Small intestine (tissue), 7 donors: Measurements from ENCODE around the gene SPHK2. TPM values are rescaled to one million over a fixed set of nuclear protein-coding genes. Genes with fewer than 3 reads are reported as not detected.

ENCODE experiments used
- DNase-seq, 2 donors: peaks; one replicate each; pipeline versions ENCODE4 v3.0.0 to v3.0.0-alpha.2; 2013
- FAIRE-seq: peaks from 2 replicates; lab custom pipeline; 2012; peaks lifted over from hg19 to GRCh38; lab: Jason Lieb, UNC
- H3K27ac ChIP-seq, 3 donors: one replicate each; pipeline ENCODE4 v1.5.1; 2013; ENCODE audit warnings: low read length in 2 of 3, mild to moderate bottlenecking in 2 of 3, control low read depth in 1 of 3, inconsistent platforms in 1 of 3, low read depth in 1 of 3, moderate library complexity in 1 of 3
- H3K27me3 ChIP-seq, 3 donors: one replicate each; pipeline ENCODE4 v1.6.1; 2013; ENCODE audit warnings: low read length in 3 of 3, inconsistent platforms in 1 of 3; ENCODE audit not compliant: control insufficient read depth in 3 of 3, insufficient read depth in 3 of 3
- H3K36me3 ChIP-seq, 3 donors: one replicate each; pipeline ENCODE4 v1.6.1; 2013; ENCODE audit warnings: low read length in 3 of 3, inconsistent platforms in 1 of 3, low read depth in 1 of 3, mild to moderate bottlenecking in 1 of 3, moderate library complexity in 1 of 3; ENCODE audit not compliant: control insufficient read depth in 3 of 3, insufficient read depth in 2 of 3
- H3K4me1 ChIP-seq, 3 donors: one replicate each; pipeline ENCODE4 v1.6.1; 2013; ENCODE audit warnings: low read length in 2 of 3, inconsistent platforms in 1 of 3, low read depth in 1 of 3, mild to moderate bottlenecking in 1 of 3, moderate library complexity in 1 of 3; ENCODE audit not compliant: control insufficient read depth in 3 of 3, insufficient read depth in 2 of 3
- H3K4me3 ChIP-seq, 3 donors: one replicate each; pipeline ENCODE4 v1.5.1; 2013; ENCODE audit warnings: low read length in 3 of 3, control low read depth in 1 of 3, inconsistent platforms in 1 of 3, low read depth in 1 of 3, mild to moderate bottlenecking in 1 of 3, moderate library complexity in 1 of 3
- H3K9me3 ChIP-seq, 2 donors: one replicate each; pipeline ENCODE4 v1.6.1; 2013; ENCODE audit warnings: low read depth in 1 of 2, low read length in 1 of 2; ENCODE audit not compliant: control insufficient read depth in 2 of 2, insufficient read depth in 1 of 2
- WGBS, 3 donors: extraction: QIAGEN DNeasy Blood & Tissue Kit; methylation state at CpG; one replicate each; pipeline ENCODE4 v1.1.7; 2013; 5-methylcytosine and 5-hydroxymethylcytosine counted together
- polyA plus RNA-seq, 4 donors: library from polyadenylated mRNA; stranded (reverse) in 3 of 4; unstranded in 1 of 4; fragments of 200-250 nt in 3 of 4; fragments of 120-200 nt in 1 of 4; gene quantifications; one replicate each; pipeline versions ENCODE4 v1.2.1 to v1.2.3, GENCODE V29; 2013
- donor health status: healthy with polysubstance abuse.
- donor health status: control.
- donor health status: control.
- donor health status: Bipolar disorder and iron deficiency.
- donor health status: healthy.

Gene SPHK2
- polyA plus RNA-seq, 4 donors: 22.1 to 85.7 (median 49.9) TPM

- WGBS, 3 donors: 78 to 88% (median 80%) methylated on average over 38 to 39 of the region's 39 CpGs
- no peak for DNase-seq
- FAIRE-seq: no peak
- no peaks in the 10 kb centered on the region for H3K27me3 ChIP-seq
- peaks cover 0 to 5% (median 0%) of the 10 kb centered on the region in 3 donors for H3K4me1 ChIP-seq
- no peak overlapping the region for H3K4me3 ChIP-seq
- no peaks in the 10 kb centered on the region for H3K9me3 ChIP-seq
- peaks cover 0 to 20% (median 3%) of the 10 kb centered on the region in 3 donors for H3K36me3 ChIP-seq
- H3K27ac ChIP-seq: no peak overlapping the region
These were observed 22.4 kb upstream of the SPHK2 start for GRCh38 chr19:48596679-48597465.

GRCh38 chr19:48598996-48599700 lies 20.2 kb upstream of the SPHK2 start:
- Histone ChIP-seq H3K27me3 (no peaks in the 10 kb centered on the region), H3K36me3 (peaks cover 0 to 37% (median 3%) of the 10 kb centered on the region in 3 donors), H3K9me3 (no peaks in the 10 kb centered on the region), H3K4me1 (peaks cover 0 to 15% (median 0%) of the 10 kb centered on the region in 3 donors), H3K4me3 (no peak overlapping the region), H3K27ac (no peak overlapping the region)
- DNase-seq (no peak), FAIRE-seq (no peak)
- 71 to 75% (median 74%) methylated on average over 30 of the region's 30 CpGs for WGBS, 3 donors

- H3K36me3 ChIP-seq: peaks cover 0 to 42% (median 3%) of the 10 kb centered on the region in 3 donors
- no peaks in the 10 kb centered on the region for H3K9me3 ChIP-seq
- 56 to 75% (median 68%) methylated on average over 21 of the region's 21 CpGs for WGBS, 3 donors
- H3K27me3 ChIP-seq: no peaks in the 10 kb centered on the region
- no peak overlapping the region for H3K4me3 ChIP-seq
- FAIRE-seq: no peak
- H3K27ac ChIP-seq: peak overlapping the region in 2 of 3 donors; percentile 6 to 37
- H3K4me1 ChIP-seq: peaks cover 0 to 15% (median 0%) of the 10 kb centered on the region in 3 donors
- DNase-seq: peak in 1 of 2 donors; percentile 66
These were observed 18.5 kb upstream of the SPHK2 start for GRCh38 chr19:48600679-48601417.

GRCh38 chr19:48603001-48603400 lies 16.3 kb upstream of the SPHK2 start:
- DNase-seq (no peak), FAIRE-seq (no peak)
- H3K27ac ChIP-seq: no peak overlapping the region
- 41 to 70% (median 60%) methylated on average over 9 of the region's 9 CpGs for WGBS, 3 donors
- H3K9me3 ChIP-seq: no peaks in the 10 kb centered on the region
- H3K4me3 ChIP-seq: no peak overlapping the region
- peaks cover 0 to 15% (median 0%) of the 10 kb centered on the region in 3 donors for H3K4me1 ChIP-seq
- no peaks in the 10 kb centered on the region for H3K27me3 ChIP-seq
- peaks cover 0 to 62% (median 3%) of the 10 kb centered on the region in 3 donors for H3K36me3 ChIP-seq

GRCh38 chr19:48603449-48603848 lies 15.9 kb upstream of the SPHK2 start:
- Histone ChIP-seq H3K36me3 (peaks cover 0 to 67% (median 3%) of the 10 kb centered on the region in 3 donors), H3K9me3 (no peaks in the 10 kb centered on the region), H3K4me1 (peaks cover 0 to 15% (median 0%) of the 10 kb centered on the region in 3 donors), H3K4me3 (no peak overlapping the region), H3K27ac (no peak overlapping the region), H3K27me3 (no peaks in the 10 kb centered on the region)
- FAIRE-seq (no peak), DNase-seq (no peak)
- WGBS, 3 donors: 87 to 94% (median 92%) methylated on average over 20 to 39 of the region's 39 CpGs

- H3K27ac ChIP-seq: no peak overlapping the region
These were observed 15.5 kb upstream of the SPHK2 start for GRCh38 chr19:48603850-48604249.

GRCh38 chr19:48606463-48607358 lies 12.6 kb upstream of the SPHK2 start, which contains the start of gene SPACA4:
SPACA4 (plus strand) TSS chr19:48606742; CDS start chr19:48606979, 237 bp downstream.
- no peak for FAIRE-seq
- H3K36me3 ChIP-seq: peaks cover 0 to 73% (median 0%) of the 10 kb centered on the region in 3 donors
- WGBS, 3 donors: 89 to 93% (median 90%) methylated on average over 36 to 39 of the region's 39 CpGs
- peaks cover 0 to 10% (median 0%) of the 10 kb centered on the region in 3 donors for H3K4me1 ChIP-seq
- H3K27ac ChIP-seq: no peak within 1 kb of the TSS
- H3K9me3 ChIP-seq: no peaks in the 10 kb centered on the region
- no peaks in the 10 kb centered on the region for H3K27me3 ChIP-seq
- DNase-seq: no peak
- no peak within 1 kb of the TSS for H3K4me3 ChIP-seq

More at GRCh38 chr19:48603850-48604249, 15.5 kb upstream of the SPHK2 start:
- Histone ChIP-seq H3K4me1 (peaks cover 0 to 15% (median 0%) of the 10 kb centered on the region in 3 donors), H3K4me3 (no peak overlapping the region), H3K9me3 (no peaks in the 10 kb centered on the region), H3K27me3 (no peaks in the 10 kb centered on the region), H3K36me3 (peaks cover 0 to 71% (median 3%) of the 10 kb centered on the region in 3 donors)
- no peak for DNase-seq
- WGBS, 3 donors: 88 to 93% (median 89%) methylated on average over 9 of the region's 9 CpGs
- FAIRE-seq: no peak
